ENCODE results near the gene P4HA2. TPM values are rescaled to one million over a fixed set of nuclear protein-coding genes. Genes with fewer than 3 reads are reported as not detected.

P4HA2 gene
- total RNA-seq, 2 donors from 2014 or later: 53.7 to 79.6 TPM

DNA sequence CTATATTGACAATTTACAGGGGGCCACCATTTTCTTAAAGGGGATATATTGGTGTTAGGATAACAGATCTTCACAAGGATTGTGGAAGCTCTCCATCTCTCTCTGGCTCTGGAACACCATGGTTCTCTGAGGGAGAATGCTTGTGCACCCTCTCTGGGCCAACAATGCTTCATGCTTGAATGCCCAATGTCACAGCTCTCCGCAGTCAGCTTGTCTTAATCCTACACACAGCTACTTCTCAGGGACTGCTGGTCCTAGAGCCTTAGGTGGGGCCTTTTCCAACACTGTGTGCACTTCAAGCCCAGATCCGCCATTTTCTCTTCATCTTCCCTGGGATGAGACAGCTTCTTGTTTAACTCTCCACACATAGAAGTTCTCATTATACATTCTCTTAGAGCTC is 22.9 kb upstream of the P4HA2 start:
- Histone ChIP-seq H3K27ac (no peak overlapping the region), H3K9me3 (no peaks in the 10 kb centered on the region), H3K4me1 (no peaks in the 10 kb centered on the region), H3K27me3 (no peaks in the 10 kb centered on the region), H3K36me3 (no peaks in the 10 kb centered on the region), H3K9ac (ENCODE audit: low read depth in 2 of 2, low read length in 2 of 2) (no peak overlapping the region), H3K4me3 (no peak overlapping the region)
- TF ChIP-seq, protein P1, sequence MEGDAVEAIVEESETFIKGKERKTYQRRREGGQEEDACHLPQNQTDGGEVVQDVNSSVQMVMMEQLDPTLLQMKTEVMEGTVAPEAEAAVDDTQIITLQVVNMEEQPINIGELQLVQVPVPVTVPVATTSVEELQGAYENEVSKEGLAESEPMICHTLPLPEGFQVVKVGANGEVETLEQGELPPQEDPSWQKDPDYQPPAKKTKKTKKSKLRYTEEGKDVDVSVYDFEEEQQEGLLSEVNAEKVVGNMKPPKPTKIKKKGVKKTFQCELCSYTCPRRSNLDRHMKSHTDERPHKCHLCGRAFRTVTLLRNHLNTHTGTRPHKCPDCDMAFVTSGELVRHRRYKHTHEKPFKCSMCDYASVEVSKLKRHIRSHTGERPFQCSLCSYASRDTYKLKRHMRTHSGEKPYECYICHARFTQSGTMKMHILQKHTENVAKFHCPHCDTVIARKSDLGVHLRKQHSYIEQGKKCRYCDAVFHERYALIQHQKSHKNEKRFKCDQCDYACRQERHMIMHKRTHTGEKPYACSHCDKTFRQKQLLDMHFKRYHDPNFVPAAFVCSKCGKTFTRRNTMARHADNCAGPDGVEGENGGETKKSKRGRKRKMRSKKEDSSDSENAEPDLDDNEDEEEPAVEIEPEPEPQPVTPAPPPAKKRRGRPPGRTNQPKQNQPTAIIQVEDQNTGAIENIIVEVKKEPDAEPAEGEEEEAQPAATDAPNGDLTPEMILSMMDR (IDR thresholded peaks at IDR 0.05): no peak
- intact Hi-C loops (cut with DNase I): no loop called here
- DNase-seq: no peak

DNA sequence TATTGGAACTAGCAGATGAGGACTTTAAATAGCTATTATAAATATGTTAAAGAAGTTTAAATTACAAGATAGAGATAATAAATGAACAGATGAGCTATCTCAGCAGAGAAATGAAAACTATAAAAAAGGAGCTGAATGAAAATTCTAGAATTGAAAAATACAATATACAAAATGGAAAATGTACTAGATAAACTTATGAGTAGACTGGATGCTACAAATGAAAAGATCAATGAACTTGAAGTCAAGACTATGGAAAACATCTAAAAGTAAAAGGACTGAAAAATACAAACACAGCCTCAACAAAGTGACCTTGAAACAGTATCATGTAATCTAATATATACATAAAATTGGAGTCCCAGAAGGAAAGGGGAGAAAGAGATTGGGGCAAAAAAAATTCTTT is 19.2 kb upstream of the P4HA2 start:
- no peak overlapping the region for H3K27ac ChIP-seq
- TF ChIP-seq, protein P1 (IDR thresholded peaks at IDR 0.05): no peak

DNA sequence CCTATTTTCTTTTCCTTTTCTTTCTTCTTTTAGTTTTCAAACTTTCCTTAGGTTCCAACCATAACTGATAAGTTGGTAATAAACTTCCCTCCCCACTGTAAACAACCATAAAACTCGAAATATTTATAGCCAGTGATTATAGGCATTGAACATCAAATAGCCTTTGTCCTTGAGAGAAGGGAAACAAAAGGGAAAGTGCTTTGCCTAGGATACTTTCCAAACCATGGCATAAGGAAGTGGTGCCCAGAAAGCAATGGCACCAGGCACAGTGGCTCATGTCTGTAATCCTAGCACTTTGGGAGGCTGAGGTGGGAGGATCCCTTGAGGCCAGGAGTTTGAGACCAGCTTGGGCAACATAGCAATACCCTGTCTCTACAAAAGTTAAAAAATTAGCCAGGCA is 17.9 kb upstream of the P4HA2 start:
- TF ChIP-seq, protein P1 (IDR thresholded peaks at IDR 0.05): no peak
- Histone ChIP-seq H3K9ac (ENCODE audit: low read depth in 2 of 2, low read length in 2 of 2) (no peak overlapping the region), H3K27ac (no peak overlapping the region), H3K4me3 (no peak overlapping the region), H3K36me3 (no peaks in the 10 kb centered on the region), H3K4me1 (no peaks in the 10 kb centered on the region), H3K9me3 (no peaks in the 10 kb centered on the region), H3K27me3 (no peaks in the 10 kb centered on the region)
- intact Hi-C loops (cut with DNase I): no loop called here
- no peak for DNase-seq

More for the DNA sequence above, 19.2 kb upstream of the P4HA2 start:
- Histone ChIP-seq H3K4me3 (no peak overlapping the region), H3K4me1 (no peaks in the 10 kb centered on the region), H3K9ac (ENCODE audit: low read depth in 2 of 2, low read length in 2 of 2) (no peak overlapping the region), H3K9me3 (no peaks in the 10 kb centered on the region), H3K36me3 (no peaks in the 10 kb centered on the region), H3K27me3 (no peaks in the 10 kb centered on the region)
- intact Hi-C loops (cut with DNase I): no loop called here
- no peak for DNase-seq

DNA sequence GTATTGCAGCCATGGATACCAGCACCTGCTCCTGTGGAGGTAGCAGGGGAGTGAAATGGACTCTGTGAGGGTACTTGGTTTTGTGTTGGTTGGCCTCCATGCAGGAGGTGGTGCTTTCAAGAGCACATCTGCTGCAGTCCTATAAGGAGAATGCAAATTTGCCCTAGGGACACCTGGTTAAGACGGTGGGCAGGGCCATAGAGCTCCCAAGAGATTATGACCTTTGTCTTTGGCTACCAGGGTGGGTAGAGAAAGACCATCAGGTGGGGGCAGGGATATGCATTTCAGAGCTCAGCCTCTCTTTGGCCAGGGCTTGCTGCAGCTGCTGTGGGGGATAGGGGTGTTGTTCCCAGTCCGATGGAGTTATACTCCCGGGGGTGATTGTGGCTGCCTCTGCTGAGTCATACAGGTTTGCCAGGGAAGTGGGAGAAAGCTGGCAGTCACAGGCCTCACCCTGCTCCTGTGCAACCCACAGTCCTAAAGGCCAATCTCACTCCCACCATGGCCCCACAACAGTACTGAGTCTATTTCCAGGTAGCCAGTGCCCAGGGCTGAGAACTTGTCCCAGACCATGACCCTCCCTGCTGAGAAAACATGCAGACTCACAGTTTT is 15.8 kb upstream of the P4HA2 start:
- H3K4me1 ChIP-seq: no peaks in the 10 kb centered on the region
- intact Hi-C loops (cut with DNase I): no loop called here
- TF ChIP-seq, protein P1 (IDR thresholded peaks at IDR 0.05): no peak
- H3K36me3 ChIP-seq: no peaks in the 10 kb centered on the region
- DNase-seq: no peak
- H3K4me3 ChIP-seq: no peak overlapping the region
- no peaks in the 10 kb centered on the region for H3K9me3 ChIP-seq
- H3K27me3 ChIP-seq: no peaks in the 10 kb centered on the region
- no peak overlapping the region for H3K9ac ChIP-seq (ENCODE audit: low read depth in 2 of 2, low read length in 2 of 2)
- H3K27ac ChIP-seq: no peak overlapping the region

DNA sequence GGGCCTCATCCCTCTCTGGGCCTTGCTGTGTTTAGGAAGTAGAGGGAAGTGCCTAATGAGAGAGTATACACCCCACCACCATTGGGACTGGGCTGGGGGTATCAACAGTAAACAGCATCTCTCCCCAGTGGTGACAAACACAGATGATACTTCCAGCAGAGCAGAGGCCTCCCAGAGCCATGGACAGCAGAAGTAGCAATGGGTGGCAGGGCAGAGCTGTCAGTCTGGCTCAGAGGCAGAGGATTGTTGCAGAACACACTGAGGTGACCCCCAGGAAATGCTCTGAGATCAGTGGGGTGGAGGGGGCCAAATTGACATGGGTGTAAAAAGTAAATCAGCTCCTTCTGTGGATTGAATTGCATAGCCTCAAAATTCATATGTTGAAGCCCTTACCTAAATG is 12.1 kb upstream of the P4HA2 start:
- Histone ChIP-seq H3K36me3 (no peaks in the 10 kb centered on the region), H3K9ac (ENCODE audit: low read depth in 2 of 2, low read length in 2 of 2) (no peak overlapping the region), H3K9me3 (no peaks in the 10 kb centered on the region), H3K27ac (no peak overlapping the region), H3K4me1 (no peaks in the 10 kb centered on the region), H3K27me3 (no peaks in the 10 kb centered on the region), H3K4me3 (no peak overlapping the region)
- no peak for DNase-seq
- intact Hi-C loops (cut with DNase I): no loop called here
- TF ChIP-seq, protein P1 (IDR thresholded peaks at IDR 0.05): no peak

All from colonic mucosa (tissue), 4 donors.